ENCODE measurements around the gene CYBRD1. TPM values are rescaled to one million over a fixed set of nuclear protein-coding genes. Genes with fewer than 3 reads are reported as not detected.
A peak's percentile ranks its signal among the peaks of the same experiment; 100 is the strongest.

CYBRD1 gene
- total RNA-seq, 4 donors from 2014 or later, result 158 to 241 (median 194) TPM

- TF ChIP-seq CTCF (IDR thresholded peaks at IDR 0.05), result no peak
- TF ChIP-seq POLR2A (IDR thresholded peaks at IDR 0.05), result no peak
- intact Hi-C loops (cut with DNase I; ENCODE audit: low total_unique reads), result no loop called here
- 10 to 33% methylated on average over 1 of the region's 1 CpG for WGBS, 2 donors
- DNase-seq (ENCODE audit: low spot score in 2 of 2), result no peak
- no peak overlapping the region for H3K4me3 ChIP-seq (ENCODE audit: low read depth, poor library complexity, severe bottlenecking)
These were observed 9.5 kb upstream of the CYBRD1 start for GRCh38 chr2:171512683-171513195.

- DNase-seq (ENCODE audit: low spot score in 2 of 2), result no peak
- intact Hi-C loops (cut with DNase I; ENCODE audit: low total_unique reads), result no loop called here
- TF ChIP-seq CTCF (IDR thresholded peaks at IDR 0.05) (no peak), POLR2A (IDR thresholded peaks at IDR 0.05) (no peak)
- WGBS, 2 donors, result 50% methylated on average over 3 of the region's 3 CpGs
- no peak overlapping the region for H3K4me3 ChIP-seq (ENCODE audit: low read depth, poor library complexity, severe bottlenecking)
These were observed 8.5 kb upstream of the CYBRD1 start for GRCh38 chr2:171513719-171514160.

- whole genome bisulfite sequencing, 2 donors, result 91 to 93% methylated on average over 3 of the region's 3 CpGs
- no peak for TF ChIP-seq CTCF (IDR thresholded peaks at IDR 0.05)
- no peak for TF ChIP-seq POLR2A (IDR thresholded peaks at IDR 0.05)
- no peak for DNase-seq (ENCODE audit: low spot score in 2 of 2)
- H3K4me3 ChIP-seq (ENCODE audit: low read depth, poor library complexity, severe bottlenecking), result no peak overlapping the region
- intact Hi-C loops (cut with DNase I; ENCODE audit: low total_unique reads), result no loop called here
These were observed 7.2 kb upstream of the CYBRD1 start for GRCh38 chr2:171514908-171515582.

GRCh38 chr2:171515672-171516298, 6.5 kb upstream of the CYBRD1 start:
- TF ChIP-seq POLR2A (IDR thresholded peaks at IDR 0.05) (no peak), CTCF (IDR thresholded peaks at IDR 0.05) (no peak)
- no peak overlapping the region for H3K4me3 ChIP-seq (ENCODE audit: low read depth, poor library complexity, severe bottlenecking)
- no peak for DNase-seq (ENCODE audit: low spot score in 2 of 2)
- 68 to 76% methylated on average over 6 of the region's 6 CpGs for WGBS, 2 donors
- intact Hi-C loops (cut with DNase I; ENCODE audit: low total_unique reads), result no loop called here

- no peak overlapping the region for H3K4me3 ChIP-seq (ENCODE audit: low read depth, poor library complexity, severe bottlenecking)
- 67 to 69% methylated on average over 5 of the region's 5 CpGs for WGBS, 2 donors
- DNase-seq (ENCODE audit: low spot score in 2 of 2), result peak; percentile 68 to 86
- intact Hi-C loops (cut with DNase I; ENCODE audit: low total_unique reads), result no loop called here
- TF ChIP-seq CTCF (IDR thresholded peaks at IDR 0.05) (no peak), POLR2A (IDR thresholded peaks at IDR 0.05) (no peak)
These were observed 5.5 kb upstream of the CYBRD1 start for GRCh38 chr2:171516793-171517192.
